SK-MEL-5 (cell line): Measurements from ENCODE around the gene POU2F1. TPM values are rescaled to one million over a fixed set of nuclear protein-coding genes. Genes with fewer than 3 reads are reported as not detected.
A peak's percentile ranks its signal among the peaks of the same experiment; 100 is the strongest.

ENCODE experiments used
- DNase-seq: peaks from one replicate; pipeline ENCODE4 v3.0.0-alpha.2; 2016; ENCODE audit warnings: low read depth, low spot score
- in situ Hi-C: cut with HindIII; loops from 2 replicates; pipeline ENCODE4 v1.10.0; 2016; ENCODE audit warnings: low sequenced_read_pairs, high pct_unique_total_duplicates, low pct_unique_long_range_greater_than_20kb
- total RNA-seq: library from RNA; depleted of rRNA; stranded (reverse); fragments of >200 nt; shearing (Covaris generic); gene quantifications from 2 replicates; pipeline ENCODE4 v1.2.3, GENCODE V29; 2014

The POU2F1 gene
- total RNA-seq, 1 experiment from 2014 or later = 8.0 TPM

DNA sequence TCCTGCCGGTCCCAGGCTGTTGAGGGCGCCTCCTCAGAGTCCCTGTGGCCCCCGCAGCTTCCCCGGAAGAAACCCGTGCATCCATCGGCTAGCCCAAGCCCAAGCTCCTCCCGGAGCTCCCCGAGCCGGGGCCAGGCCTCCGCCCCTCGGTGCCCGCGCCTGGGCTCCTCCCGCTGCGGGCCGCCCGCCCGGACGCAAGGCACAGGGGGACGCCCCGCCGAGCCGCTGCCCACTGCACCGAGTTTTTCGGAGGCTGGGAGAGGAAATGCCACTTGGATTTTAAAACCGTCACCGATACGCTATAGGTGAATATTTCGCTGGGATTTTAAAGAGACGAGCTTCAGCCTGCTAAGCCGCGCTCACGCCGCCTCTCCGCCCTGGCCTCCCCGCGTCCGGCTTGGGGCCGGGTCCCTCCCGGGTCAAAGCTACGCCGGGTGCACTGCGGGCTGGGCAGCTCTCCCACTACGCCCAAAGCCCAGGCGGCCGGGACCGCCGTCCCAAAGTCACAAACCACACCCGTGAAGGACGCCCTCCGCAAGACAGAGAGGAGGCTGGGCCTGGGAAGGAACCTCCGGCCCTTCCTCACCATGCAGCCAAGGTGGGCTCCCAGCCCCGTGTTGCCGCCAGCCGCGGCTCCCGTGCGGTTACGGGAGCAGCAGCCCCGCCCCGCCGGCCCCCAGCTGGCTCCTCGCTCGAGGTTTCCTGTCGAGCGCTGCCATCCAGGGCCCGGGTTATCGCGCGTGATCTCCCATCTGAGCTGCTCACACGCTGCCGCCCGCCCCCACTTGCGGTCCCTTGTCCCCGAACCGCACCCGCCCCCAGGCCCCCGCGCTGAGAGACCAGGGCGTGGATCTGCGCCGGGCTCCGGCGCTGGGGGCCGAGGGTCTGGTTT is 234.5 kb downstream of the POU2F1 start:
- in situ Hi-C loops = no loop called here
- peak; percentile 34 for DNase-seq

DNA sequence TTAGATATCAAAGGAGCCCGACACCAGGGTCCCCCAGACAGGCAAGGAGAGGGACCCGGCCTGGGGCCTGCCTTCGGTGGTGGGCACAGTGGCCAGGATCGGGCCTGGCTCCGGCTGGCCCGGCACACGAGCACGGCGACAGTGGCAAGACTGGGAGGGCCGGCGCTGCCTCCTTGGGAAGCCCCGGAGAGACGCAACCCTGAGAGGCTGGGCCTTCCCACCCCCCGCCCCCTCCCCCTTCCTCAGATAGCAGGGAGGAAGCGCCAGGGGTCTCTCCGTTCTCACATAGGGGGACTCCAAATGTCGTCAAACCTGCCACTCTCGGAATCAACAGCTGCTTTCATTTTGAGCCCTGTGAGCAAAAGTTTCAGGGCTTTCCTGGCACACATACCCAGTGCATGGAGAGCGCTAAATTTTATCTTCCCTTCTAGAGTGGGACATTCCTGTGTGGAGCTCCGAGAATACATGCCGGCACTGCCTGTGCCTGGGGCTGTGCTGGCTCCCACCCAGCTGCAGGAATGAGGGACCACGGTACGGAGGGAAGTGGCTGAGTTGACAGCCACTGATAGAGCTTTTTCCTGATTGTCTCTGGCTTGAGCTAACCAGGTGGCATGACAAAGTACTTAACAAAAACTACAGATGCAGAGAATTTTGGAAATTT is 235.2 kb downstream of the POU2F1 start:
- in situ Hi-C loops = no loop called here

DNA sequence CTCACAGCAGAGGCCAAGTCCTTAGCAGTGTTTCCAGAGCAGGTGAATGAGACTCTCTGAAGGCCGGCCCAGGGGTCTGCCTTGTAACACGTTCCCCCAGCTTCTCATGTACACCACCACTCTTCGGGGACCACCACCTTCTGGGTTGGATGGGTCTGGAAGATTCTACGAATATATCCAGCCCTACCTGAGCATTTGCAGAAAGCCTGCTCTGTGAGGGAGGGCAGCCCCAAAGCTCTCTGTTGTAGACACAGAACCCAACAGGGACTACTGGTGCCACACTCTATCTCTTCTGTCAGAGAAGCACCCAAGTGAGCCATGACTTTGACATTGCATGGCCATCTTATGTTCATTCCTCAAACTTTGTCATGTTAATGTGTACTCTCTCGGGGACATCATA is 235.8 kb downstream of the POU2F1 start:
- no peak for DNase-seq
- in situ Hi-C loops = no loop called here

More for the DNA sequence above, 235.2 kb downstream of the POU2F1 start:
- no peak for DNase-seq

DNA sequence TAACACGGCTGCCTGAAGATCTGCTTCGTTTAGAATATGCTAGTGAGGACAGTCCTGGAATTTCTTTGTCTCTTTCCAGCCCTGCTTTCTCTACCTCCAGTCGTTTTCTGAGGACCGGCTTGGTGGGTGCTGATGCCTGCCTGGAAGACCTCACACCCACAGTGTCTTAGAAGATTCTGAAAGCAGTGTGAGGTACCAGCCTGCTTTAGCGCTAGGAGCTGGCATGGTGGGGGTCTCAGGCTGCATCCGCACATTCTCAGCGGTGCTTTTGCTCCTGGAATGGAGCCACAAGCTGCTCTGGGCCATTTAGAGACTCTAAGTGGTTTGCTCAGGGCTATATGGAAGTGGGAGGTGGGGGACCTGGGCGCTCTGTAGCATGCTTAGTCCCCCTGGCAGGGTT is 236.2 kb downstream of the POU2F1 start:
- in situ Hi-C loops = no loop called here
- no peak for DNase-seq

DNA sequence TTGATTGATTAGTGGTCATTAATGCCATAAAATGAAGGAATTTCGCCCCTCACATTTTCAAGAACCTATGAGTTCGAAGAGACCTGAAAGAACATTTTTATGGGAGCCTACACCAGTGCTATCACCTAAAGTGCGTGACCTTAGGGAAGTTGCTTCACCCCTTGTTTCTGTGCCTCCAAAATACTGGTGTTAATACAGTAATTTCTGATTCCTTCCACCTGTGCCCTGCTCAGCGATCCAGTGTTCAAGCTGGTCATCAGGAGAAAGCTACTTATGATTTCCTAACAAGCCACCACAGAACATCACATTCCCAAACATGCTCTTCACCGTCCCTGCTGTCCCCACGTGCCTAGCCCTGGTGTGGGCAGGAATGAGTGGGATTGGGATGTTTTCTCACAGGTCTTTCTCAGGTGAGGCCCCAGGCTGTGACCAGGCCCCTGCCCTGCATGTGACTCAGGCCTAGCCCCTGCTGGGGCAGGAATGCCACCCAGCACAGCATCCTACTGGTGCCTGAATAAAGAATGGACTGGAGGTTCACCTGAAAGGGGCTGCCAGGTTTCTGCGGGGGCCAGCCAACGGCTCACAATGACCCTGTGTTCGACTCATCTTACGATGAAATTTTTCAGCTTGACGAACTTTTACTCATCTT is 237.4 kb downstream of the POU2F1 start:
- no peak for DNase-seq
- in situ Hi-C loops = no loop called here

DNA sequence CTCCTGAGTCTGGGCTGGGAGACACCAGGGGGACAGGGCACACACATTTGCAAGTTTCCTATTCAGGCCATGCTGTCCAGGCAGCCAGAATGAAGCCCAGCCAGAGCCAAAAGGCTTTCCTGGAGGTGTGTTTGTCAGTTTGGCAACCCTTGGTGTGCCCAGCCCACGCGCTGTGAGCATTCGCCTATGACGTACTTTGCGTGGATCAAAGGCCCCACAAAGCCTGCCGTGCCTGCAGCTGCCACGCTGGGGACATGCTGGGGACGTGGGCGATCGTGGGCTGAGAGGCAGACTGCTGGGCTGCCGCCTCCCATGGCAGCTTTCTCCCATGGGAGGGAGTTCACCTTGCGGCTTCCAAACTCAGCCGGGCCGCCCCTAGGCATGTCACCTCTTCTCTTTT is 240.2 kb downstream of the POU2F1 start:
- in situ Hi-C loops = no loop called here
- no peak for DNase-seq

DNA sequence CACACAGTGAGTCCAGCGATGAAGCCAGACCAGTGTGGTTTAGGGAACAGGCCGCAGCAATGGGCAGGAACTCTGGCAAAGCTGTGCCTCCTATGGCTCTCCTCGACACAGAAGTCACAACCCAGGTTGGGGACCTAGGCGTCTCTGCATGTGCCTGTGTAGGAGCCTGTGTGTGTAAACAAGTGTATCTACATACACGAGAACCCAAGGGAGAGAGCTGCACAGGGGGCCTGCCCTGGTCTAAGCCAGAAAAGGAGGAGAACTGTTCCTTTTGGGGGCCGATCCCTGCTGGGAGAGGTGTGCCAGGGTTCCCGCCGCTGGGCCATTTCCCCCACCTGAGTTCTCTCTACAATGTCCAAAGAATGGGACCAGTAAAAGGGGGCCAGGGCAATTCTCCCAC is 241.7 kb downstream of the POU2F1 start:
- DNase-seq = no peak

DNA sequence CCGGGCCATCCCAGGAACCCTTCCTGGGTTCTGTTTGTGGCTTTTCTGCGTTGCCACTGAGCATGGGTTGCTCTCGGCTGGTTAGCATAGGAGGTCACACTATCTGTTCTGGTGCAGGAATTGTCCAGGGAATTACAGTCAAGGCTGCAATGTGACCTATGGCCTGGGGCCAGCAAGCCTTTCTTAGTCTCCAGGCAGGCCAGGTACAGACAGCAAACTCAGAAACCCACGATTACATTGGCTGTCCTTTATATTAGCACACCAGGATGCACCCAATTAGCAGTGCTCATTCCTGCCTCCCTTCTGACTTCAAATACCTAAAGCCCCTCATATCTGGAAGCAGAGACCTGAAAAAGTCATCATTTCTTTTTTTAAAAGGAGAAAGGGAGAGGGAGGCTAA is 242.4 kb downstream of the POU2F1 start:
- no peak for DNase-seq
- in situ Hi-C loops = no loop called here

More for the DNA sequence above, 241.7 kb downstream of the POU2F1 start:
- in situ Hi-C loops = no loop called here

DNA sequence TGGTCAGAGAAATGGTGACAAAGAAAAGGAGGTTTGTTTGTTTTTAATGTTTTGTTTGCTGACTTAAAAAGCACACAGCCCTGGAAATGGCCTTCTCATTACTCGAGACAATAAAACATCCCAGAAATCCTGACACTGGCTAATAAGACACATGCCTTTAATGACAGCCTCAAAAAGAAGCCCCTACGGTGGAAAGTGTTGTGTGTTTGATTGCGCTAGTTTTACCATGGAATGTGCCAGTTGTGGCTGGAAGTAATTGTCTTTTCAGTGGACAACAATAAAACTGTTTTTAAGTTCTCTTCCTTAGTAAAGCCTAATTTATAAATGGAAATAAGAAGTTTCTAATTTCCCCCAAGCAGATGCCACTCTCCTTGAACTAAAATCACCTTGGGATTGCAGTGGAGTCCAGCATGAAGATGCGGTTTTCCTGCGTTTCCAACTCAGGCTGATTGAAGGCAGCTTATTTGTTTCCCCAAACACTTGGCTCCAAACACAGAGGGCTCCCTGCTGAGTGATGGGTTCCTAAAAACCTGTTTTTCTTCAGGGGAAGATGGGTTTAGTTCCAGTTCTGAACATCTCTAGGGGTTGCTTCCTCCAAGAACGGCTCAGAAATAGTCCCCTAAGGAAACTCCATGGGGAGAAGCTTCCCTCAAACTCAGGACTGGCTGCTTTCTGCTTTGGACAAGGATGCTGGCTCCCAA is 243.3 kb downstream of the POU2F1 start:
- no peak for DNase-seq
- in situ Hi-C loops = no loop called here

DNA sequence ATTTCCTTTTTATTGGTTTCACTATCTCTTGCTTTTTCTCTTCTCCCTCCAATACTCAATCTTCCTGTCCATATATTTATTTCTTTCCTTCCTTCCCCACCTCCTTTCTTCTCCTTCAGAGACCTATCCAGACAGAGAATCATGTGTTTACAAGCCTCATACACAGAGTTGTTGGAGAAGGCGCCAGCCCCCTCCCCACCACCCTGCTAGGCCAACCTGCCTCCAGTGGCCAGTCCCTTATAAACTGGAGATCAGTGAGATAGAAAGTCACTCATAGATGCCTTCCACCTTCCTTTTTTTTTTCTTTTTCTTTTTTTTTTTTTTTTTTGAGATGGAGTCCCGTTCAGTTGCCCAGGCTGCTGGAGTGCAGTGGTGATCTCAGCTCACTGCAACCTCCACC is 244.3 kb downstream of the POU2F1 start:
- in situ Hi-C loops = no loop called here
- no peak for DNase-seq

DNA sequence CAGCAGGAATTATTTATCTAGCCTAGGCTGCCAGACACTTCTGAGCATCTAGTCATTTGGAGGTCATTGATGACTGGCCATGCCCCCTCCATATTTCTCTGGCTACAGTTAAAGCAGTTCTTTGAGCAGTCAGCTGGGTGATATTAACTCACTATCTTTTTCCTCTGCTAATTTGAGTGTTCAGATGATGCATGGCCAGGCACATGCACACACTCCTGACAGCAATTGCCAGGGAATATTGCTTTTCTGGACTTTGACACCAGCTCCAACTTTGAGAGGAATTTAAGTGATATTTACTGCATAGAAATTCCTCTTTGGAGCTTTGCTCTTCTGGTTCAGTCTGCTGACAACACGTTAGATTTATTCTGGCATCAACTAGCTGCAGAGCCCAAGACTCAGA is 245.1 kb downstream of the POU2F1 start:
- no peak for DNase-seq
- in situ Hi-C loops = no loop called here

DNA sequence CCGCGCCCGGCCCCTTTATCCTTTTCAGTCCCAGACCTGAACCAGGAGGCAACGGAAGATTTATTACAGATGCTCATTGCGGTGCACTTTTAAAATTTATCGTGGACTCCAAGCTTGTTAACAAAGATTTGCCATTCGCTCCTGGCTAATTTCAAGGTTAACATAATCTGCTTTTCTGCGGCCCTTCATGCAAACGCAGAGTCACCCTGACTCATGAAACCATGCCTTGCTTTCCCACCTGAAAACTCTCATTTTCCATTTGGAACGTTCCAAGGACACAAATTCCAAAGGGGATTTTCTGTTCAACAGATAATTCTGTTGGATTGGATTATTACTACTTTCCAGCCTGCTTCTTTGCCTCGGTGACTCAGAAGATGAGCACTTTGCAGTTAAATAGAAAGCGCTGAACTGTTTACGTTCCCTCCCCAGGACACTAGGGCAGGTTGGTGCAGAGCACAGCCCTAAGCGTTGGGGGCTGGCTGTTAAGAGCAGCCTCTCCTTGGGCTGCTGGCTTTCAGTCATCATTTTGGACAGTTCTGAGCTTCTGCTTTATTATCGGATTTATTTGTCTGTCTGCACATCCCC is 246.5 kb downstream of the POU2F1 start:
- DNase-seq = no peak
- in situ Hi-C loops = no loop called here

DNA sequence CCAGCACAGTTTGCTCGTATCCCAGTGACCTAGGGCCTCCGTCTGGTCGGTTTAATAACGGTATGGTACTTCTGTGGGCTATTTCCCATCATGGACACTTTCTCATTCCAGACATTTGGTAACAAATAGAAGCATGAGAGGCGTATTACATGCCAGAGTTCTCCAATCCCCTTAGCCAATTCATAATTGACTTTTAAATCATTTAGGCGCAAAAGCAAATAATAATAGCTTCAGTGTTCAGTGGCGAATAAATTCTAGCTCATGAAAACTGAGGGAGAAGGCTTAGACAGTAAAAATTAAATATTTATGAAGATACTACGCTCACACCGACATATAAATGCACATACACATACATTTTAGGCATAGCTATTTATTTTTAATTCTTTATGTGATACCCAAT is 247.1 kb downstream of the POU2F1 start:
- in situ Hi-C loops = no loop called here

DNA sequence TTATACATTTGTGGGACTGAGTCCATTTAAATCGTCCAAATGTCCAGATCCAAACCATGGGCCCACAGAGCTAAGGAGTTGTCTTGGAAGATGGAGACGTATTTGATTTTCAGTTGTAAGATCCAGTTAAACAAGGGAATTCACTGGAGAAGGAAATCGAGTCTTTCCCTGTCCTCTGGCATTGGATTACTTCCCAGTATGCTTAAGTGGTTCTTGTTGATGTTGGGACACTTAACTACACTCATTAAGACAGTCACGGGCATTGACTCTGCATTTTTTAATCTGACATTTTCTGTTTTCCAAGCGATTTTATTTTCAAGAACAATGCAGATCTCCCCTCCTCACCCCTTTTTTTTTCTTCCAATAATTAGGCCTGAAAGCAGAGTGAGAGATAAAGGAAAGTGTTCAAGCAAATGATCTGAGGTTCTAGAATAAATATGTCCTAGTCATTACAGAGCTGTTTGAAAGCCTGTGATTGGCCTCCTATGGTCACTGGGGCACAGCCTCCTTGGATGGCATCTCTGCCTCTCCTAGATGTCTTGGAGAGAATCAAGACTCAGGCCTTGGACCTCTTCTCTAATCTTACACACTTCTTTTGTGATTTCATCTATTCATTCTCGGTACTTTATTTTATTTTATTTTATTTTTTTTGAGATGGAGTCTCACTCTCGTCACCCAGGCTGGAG is 248.7 kb downstream of the POU2F1 start:
- in situ Hi-C loops = no loop called here
- no peak for DNase-seq

More for the DNA sequence above, 247.1 kb downstream of the POU2F1 start:
- no peak for DNase-seq

DNA sequence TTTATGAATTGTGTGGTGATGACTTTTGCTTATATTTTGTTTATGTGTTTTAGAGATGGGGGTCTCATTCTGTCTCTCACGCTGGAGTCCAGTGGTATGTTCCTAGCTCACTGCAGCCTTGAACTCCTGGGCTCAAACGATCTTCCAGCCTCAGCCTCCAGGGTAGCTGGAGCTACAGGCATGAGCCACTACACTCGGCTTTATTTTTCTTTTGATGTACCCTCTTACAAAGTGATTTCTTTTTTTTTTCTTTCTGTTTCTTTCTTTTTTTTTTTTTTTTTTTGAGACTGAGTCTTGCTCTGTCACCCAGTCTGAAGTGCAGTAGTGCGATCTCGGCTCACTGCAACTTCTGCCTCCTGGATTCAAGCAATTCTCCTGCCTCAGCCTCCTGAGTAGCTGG is 250.9 kb downstream of the POU2F1 start:
- in situ Hi-C loops = no loop called here
- no peak for DNase-seq

DNA sequence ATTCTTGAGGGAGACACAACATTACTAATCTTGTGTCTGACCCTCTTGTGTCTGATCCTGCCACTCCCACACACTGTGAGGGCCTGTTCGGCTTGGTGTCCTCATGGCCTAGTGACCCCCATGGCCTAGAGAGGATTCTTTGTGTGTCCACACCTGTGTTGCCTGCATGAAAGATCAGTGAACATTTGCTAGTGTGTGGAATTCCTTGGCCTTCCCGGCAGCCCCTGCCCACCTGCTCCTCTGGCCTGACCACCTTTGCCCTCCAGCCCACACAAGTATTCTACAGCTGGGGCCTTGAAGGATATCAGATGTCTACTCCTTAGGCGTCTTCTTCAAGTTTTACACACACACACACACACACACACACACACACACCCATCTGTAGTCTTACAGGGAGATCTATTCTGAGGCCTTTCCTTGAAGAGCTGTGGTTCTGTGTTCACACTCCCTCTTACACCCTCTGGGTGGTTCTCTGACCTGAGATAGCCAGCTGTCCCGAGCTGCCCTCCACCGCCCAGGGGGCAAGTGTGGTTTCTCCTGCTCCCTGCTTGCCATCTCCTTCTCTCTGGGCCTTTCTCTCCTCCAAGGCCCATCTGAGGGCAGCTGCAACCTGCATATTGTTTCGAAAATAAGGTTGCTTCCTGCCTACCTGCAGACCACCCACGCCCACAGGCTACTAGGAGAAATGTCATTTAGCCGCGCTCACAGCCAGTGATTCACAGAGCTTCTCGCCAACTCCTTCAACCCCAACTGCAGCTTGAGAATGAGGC is 252.3 kb downstream of the POU2F1 start:
- no peak for DNase-seq
- in situ Hi-C loops = no loop called here
